NCI-H1436 treated with DMSO at 0.1 percent for 48 hours (cell line): Measurements from ENCODE around the gene FOXP1.

Experiments
- DNase-seq: peaks from one replicate; lab custom pipeline; 2025; lab: John Stamatoyannopoulos, UW

The FOXP1 gene

GRCh38 chr3:71563827-71564226, 19.7 kb downstream of the FOXP1 start:
- DNase-seq = no peak

GRCh38 chr3:71562938-71563337, 20.6 kb downstream of the FOXP1 start:
- DNase-seq = no peak

- no peak for DNase-seq
Observed at GRCh38 chr3:71560665-71561064, 22.9 kb downstream of the FOXP1 start.

- no peak for DNase-seq
Observed at GRCh38 chr3:71559578-71560162, 23.9 kb downstream of the FOXP1 start.

- DNase-seq = no peak
Observed at GRCh38 chr3:71559021-71559420, 24.5 kb downstream of the FOXP1 start.

- no peak for DNase-seq
Observed at GRCh38 chr3:71554649-71555048, 28.9 kb downstream of the FOXP1 start.

- no peak for DNase-seq
Observed at GRCh38 chr3:71551311-71551919, 32.1 kb downstream of the FOXP1 start.

GRCh38 chr3:71549951-71550350, 33.6 kb downstream of the FOXP1 start:
- DNase-seq = no peak

- DNase-seq = no peak
Observed at GRCh38 chr3:71548705-71549384, 34.7 kb downstream of the FOXP1 start.

GRCh38 chr3:71547249-71548198, 36.0 kb downstream of the FOXP1 start:
- DNase-seq = no peak

GRCh38 chr3:71546821-71547220, 36.7 kb downstream of the FOXP1 start:
- no peak for DNase-seq

GRCh38 chr3:71545330-71545729, 38.2 kb downstream of the FOXP1 start:
- DNase-seq = no peak

- no peak for DNase-seq
Observed at GRCh38 chr3:71543371-71544016, 40.0 kb downstream of the FOXP1 start.

GRCh38 chr3:71542521-71543370, 40.8 kb downstream of the FOXP1 start:
- no peak for DNase-seq

- DNase-seq = no peak
Observed at GRCh38 chr3:71541313-71541712, 42.2 kb downstream of the FOXP1 start.

GRCh38 chr3:71537211-71537611, 46.3 kb downstream of the FOXP1 start:
- DNase-seq = no peak

GRCh38 chr3:71536376-71536965, 47.1 kb downstream of the FOXP1 start:
- no peak for DNase-seq

GRCh38 chr3:71533588-71533987, 49.9 kb downstream of the FOXP1 start:
- no peak for DNase-seq

- DNase-seq = no peak
Observed at GRCh38 chr3:71532639-71533395, 50.7 kb downstream of the FOXP1 start.
